ENCODE data around the gene EDN1.

Gene EDN1

GRCh38 chr6:12261502-12261901 is 28.7 kb upstream of the EDN1 start:
- Histone ChIP-seq H3K27ac (replicated peaks) (no peak overlapping the region), H3K4me3 (replicated peaks; ENCODE audit: insufficient read depth, low read length) (no peak overlapping the region), H3K27me3 (ENCODE audit: insufficient read depth, poor library complexity, severe bottlenecking) (no peaks in the 10 kb centered on the region)
- TF ChIP-seq CTCF (IDR thresholded peaks at IDR 0.05; ENCODE audit: insufficient read depth, low read length) (no peak), POLR2AphosphoS5 (IDR thresholded peaks at IDR 0.05; ENCODE audit: low read depth) (no peak), GABPA (IDR thresholded peaks at IDR 0.05; ENCODE audit: low read depth) (no peak), SPI1 (IDR thresholded peaks at IDR 0.05; ENCODE audit: borderline replicate concordance, low read depth) (no peak), REST (IDR thresholded peaks at IDR 0.05; ENCODE audit: insufficient replicate concordance, low read depth) (no peak)
- no peak for DNase-seq (ENCODE audit: low read depth in 1 of 2, low spot score in 1 of 2)

- Histone ChIP-seq H3K4me3 (replicated peaks; ENCODE audit: insufficient read depth, low read length) (no peak overlapping the region), H3K27me3 (ENCODE audit: insufficient read depth, poor library complexity, severe bottlenecking) (no peaks in the 10 kb centered on the region), H3K27ac (replicated peaks) (no peak overlapping the region)
- TF ChIP-seq REST (IDR thresholded peaks at IDR 0.05; ENCODE audit: insufficient replicate concordance, low read depth), result no peak
- no peak for TF ChIP-seq SPI1 (IDR thresholded peaks at IDR 0.05; ENCODE audit: borderline replicate concordance, low read depth)
- no peak for TF ChIP-seq GABPA (IDR thresholded peaks at IDR 0.05; ENCODE audit: low read depth)
- TF ChIP-seq CTCF (IDR thresholded peaks at IDR 0.05; ENCODE audit: insufficient read depth, low read length), result no peak
- TF ChIP-seq POLR2AphosphoS5 (IDR thresholded peaks at IDR 0.05; ENCODE audit: low read depth), result no peak
- DNase-seq (ENCODE audit: low read depth in 1 of 2, low spot score in 1 of 2), result no peak
Measured at GRCh38 chr6:12262236-12263061, 27.7 kb upstream of the EDN1 start.

- DNase-seq (ENCODE audit: low read depth in 1 of 2, low spot score in 1 of 2), result no peak
- Histone ChIP-seq H3K27me3 (ENCODE audit: insufficient read depth, poor library complexity, severe bottlenecking) (no peaks in the 10 kb centered on the region), H3K4me3 (replicated peaks; ENCODE audit: insufficient read depth, low read length) (no peak overlapping the region), H3K27ac (replicated peaks) (no peak overlapping the region)
- no peak for TF ChIP-seq CTCF (IDR thresholded peaks at IDR 0.05; ENCODE audit: insufficient read depth, low read length)
- no peak for TF ChIP-seq POLR2AphosphoS5 (IDR thresholded peaks at IDR 0.05; ENCODE audit: low read depth)
- TF ChIP-seq GABPA (IDR thresholded peaks at IDR 0.05; ENCODE audit: low read depth), result no peak
- TF ChIP-seq SPI1 (IDR thresholded peaks at IDR 0.05; ENCODE audit: borderline replicate concordance, low read depth), result no peak
- TF ChIP-seq REST (IDR thresholded peaks at IDR 0.05; ENCODE audit: insufficient replicate concordance, low read depth), result no peak
Measured at GRCh38 chr6:12263403-12263802, 26.8 kb upstream of the EDN1 start.

All from HL-60 (cell line).